GM19463 (cell line): ENCODE measurements around the gene NTNG1.
A peak's percentile ranks its signal among the peaks of the same experiment; 100 is the strongest.
"Not testable (repeated sequence)": the region's sequence is repeated elsewhere in the genome, so short reads cannot be mapped to it uniquely, and the experiment has no call there.

ENCODE experiments used
- ATAC-seq: cut with Tn5 transposase; IDR thresholded peaks from one replicate; pipeline ENCODE4 v1.9.1; 2021; ENCODE audit warnings: mild to moderate bottlenecking, moderate library complexity; ENCODE audit not compliant: unreplicated experiment

Gene NTNG1

GRCh38 chr1:107140703-107141490 is at the start of gene NTNG1:
TSS of gene NTNG1 (plus strand) at chr1:107141039.
- ATAC-seq = peak; percentile 36

GRCh38 chr1:107091418-107091817 is 49.4 kb upstream of the NTNG1 start:
- no peak for ATAC-seq

- not testable (repeated sequence) for ATAC-seq
These were observed 47.4 kb upstream of the NTNG1 start for GRCh38 chr1:107093395-107093794.

GRCh38 chr1:107095647-107096046 is 45.2 kb upstream of the NTNG1 start:
- no peak for ATAC-seq

GRCh38 chr1:107096690-107097089 is 44.1 kb upstream of the NTNG1 start:
- no peak for ATAC-seq

GRCh38 chr1:107098961-107099360 is 41.9 kb upstream of the NTNG1 start:
- no peak for ATAC-seq

GRCh38 chr1:107100331-107100984 is 40.4 kb upstream of the NTNG1 start:
- no peak for ATAC-seq

GRCh38 chr1:107105914-107106313 is 34.9 kb upstream of the NTNG1 start:
- ATAC-seq = no peak

- no peak for ATAC-seq
These were observed 30.5 kb upstream of the NTNG1 start for GRCh38 chr1:107110326-107110725.

- ATAC-seq = no peak
These were observed 24.5 kb upstream of the NTNG1 start for GRCh38 chr1:107116306-107116790.

- ATAC-seq = no peak
These were observed 18.6 kb upstream of the NTNG1 start for GRCh38 chr1:107122225-107122624.

GRCh38 chr1:107123741-107124140 is 17.1 kb upstream of the NTNG1 start:
- no peak for ATAC-seq

- ATAC-seq = no peak
These were observed 16.1 kb upstream of the NTNG1 start for GRCh38 chr1:107124694-107125093.

GRCh38 chr1:107132195-107132594 is 8.6 kb upstream of the NTNG1 start:
- ATAC-seq = no peak

- peak; percentile 62 for ATAC-seq
These were observed 8.1 kb upstream of the NTNG1 start for GRCh38 chr1:107132780-107133179.

GRCh38 chr1:107135463-107135862 is 5.4 kb upstream of the NTNG1 start:
- ATAC-seq = no peak

- ATAC-seq = no peak
These were observed 2.7 kb upstream of the NTNG1 start for GRCh38 chr1:107138166-107138565.

- no peak for ATAC-seq
These were observed 1.9 kb upstream of the NTNG1 start for GRCh38 chr1:107138767-107139445.

GRCh38 chr1:107139833-107140702 is 771 bp upstream of the NTNG1 start:
- peak; percentile 32 for ATAC-seq

- peak; percentile 32 for ATAC-seq
These were observed 770 bp downstream of the NTNG1 start for GRCh38 chr1:107141491-107142126.
